Stimulated activated CD8-positive, alpha-beta memory T cell treated with anti-CD3 and anti-CD28 coated beads, Interleukin-15, amount 100 ng/mL, for 1 hour (primary cell): ENCODE results near the gene SERPIND1.
"Not testable (repeated sequence)": the region's sequence is repeated elsewhere in the genome, so short reads cannot be mapped to it uniquely, and the experiment has no call there.

Experiments
- DNase-seq: peaks from one replicate; pipeline ENCODE4 v3.0.0-alpha.2; 2020; ENCODE audit warnings: low read depth

Gene SERPIND1, protein sequence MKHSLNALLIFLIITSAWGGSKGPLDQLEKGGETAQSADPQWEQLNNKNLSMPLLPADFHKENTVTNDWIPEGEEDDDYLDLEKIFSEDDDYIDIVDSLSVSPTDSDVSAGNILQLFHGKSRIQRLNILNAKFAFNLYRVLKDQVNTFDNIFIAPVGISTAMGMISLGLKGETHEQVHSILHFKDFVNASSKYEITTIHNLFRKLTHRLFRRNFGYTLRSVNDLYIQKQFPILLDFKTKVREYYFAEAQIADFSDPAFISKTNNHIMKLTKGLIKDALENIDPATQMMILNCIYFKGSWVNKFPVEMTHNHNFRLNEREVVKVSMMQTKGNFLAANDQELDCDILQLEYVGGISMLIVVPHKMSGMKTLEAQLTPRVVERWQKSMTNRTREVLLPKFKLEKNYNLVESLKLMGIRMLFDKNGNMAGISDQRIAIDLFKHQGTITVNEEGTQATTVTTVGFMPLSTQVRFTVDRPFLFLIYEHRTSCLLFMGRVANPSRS

DNA sequence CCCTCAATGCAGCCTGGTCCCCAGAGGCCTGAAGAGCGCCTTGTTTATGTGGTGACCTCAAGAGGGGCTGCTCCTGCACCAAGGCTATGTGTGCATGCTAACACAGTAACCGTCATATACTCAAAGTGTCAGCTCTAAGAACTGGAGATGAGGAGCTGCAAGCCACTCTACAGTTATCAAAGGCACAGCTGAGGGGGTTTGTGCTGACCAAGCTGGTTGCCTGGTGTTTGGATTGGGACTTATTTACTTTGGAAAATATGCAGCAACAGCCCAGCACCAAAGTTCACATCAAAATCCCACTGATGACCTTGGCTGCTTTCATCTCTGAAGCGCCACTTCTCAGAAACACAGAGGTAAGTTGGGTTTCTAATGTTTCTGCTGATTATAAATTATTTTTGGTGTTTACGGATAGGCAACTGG lies at the start of gene SERPIND1:
Gene SERPIND1, plus strand, starts transcription at position 321 of the 420 bp plus-strand sequence. CDS start 5,200 bp downstream, outside the sequence.
- DNase-seq, result no peak

DNA sequence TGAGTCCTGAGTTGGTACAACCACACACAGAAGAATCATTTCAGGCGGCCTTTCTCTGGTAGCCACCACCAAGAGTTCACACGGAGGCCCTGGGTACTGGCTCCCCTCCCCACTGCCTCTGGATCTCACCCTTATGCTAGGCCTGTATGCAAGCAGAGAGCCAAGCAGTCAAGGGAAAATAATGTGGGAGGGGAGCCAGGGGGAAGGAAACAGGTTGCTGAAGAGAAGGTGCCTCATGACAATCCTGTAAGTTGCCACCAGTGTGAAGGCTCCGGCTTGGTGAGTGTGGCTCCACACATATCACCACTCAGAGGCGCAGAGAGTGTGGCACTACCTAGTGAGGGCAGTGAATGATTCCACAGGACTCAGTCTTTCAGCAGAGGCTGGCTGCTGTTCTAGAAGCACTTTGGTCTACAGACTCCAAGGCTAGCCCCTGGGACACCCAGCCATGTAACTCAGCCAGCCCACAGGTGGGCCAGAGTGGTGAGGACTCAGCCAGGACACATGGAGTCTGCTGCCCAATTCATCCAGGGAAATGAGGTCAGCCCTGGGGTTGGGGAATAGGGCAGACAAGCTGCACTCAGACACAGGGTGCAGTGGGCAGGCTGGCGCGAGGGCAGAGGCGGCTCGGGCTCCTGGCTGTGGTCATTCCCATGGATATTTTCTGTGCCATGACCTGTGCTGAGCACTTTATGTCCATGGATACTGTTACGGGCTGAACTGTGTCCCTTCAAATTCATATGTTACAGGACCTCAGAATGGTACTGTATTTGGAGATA lies 49.0 kb upstream of the SERPIND1 start:
- DNase-seq, result no peak

DNA sequence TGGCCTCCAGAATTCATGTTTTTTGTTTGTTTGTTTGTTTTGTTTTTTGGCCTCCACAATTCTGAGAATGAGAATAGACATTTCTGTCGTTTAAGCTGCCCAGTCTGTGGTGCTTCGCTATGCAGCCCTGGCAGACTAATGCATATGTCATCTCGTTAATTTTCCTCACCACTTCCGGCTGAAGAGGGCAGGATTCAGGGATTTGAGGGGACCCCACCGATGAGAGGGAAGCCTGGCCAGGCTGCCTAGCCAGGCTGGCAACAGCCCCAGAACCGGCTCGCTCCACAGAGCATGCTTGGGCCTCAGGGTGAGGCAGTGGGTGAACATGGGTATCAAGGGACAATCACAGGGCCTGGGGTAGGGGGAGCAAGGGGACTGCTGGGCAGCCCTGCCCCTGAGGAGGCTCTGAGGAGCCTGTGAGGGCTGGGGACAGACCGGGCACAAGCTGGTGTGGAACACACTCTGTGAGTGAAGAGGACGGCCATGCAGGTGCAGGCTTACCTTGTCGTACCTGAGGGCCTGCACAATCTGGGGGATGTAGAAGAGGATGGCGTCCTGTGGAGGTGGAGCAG lies 47.8 kb upstream of the SERPIND1 start:
- no peak for DNase-seq

DNA sequence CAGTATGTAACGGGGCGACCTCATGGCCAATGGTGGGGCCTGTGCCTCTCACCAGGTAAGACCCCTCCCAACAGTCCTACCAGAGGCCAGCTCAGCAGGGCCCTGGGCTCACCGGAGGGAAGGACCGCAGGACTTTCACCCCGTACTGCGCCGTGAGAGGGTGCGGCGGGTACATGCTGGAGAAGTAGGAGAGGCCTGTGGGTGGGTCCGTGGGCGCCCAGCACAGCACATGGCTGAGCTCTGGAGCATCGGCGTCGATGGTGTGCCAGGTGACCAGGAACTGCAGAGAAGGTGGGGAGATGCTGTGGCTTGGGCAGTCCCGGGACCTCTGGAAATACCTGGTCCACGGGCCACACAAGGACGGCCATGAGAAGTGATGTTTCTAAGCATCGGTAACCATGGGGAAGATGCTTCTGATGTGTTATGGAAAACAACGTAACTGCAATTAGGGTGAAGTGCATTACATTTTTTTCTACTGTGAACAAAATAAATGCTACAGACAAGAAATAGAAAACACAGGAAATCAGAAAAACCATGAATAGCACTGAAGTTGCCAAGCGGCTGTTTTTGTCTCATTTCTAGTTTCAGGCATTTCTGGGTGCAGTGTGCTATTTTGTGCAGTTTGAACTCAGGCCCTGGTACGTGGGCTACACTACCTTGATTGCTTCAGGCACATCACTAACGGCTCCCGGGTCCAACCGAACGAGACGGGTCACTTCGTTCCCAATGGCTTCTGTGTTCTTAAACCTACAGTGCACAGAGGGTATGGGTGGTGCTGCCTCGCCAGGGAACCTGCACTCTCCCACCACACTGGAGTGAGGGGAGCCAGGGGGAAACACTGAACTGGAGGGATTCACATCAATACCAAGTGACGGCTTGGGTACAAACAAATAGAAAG lies 46.5 kb upstream of the SERPIND1 start:
- no peak for DNase-seq

DNA sequence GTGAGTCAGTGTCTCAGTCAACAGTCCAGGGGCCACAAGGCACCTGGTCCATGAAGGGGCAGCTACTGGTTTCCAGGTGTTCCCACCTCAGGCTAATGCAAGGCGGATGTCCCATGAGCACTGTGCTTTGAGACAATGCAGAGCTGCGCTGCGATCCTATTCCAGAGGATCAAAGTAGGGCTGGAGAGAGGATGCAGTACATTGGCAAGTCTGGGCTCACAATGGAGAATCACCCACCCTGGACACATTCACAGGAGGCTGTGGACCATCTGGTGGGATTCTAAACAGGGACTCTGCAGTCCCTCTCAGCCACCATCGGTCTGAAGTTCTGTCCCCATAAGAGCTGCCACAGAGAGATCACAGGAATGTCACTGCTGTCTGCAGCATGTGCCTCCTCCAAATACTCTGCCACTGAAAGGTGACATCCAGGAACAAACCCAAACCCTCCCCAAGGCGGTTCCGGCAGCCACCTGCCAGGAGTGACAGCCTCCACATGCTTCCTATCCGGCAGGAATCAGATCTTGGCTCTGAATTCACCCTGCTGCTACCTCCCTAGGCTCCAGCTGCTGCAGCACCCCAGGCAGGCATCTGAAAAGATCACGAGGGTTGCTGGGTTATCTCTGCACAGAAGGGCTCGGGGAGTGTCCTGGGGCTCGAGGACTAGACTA lies 45.3 kb upstream of the SERPIND1 start:
- DNase-seq, result no peak

DNA sequence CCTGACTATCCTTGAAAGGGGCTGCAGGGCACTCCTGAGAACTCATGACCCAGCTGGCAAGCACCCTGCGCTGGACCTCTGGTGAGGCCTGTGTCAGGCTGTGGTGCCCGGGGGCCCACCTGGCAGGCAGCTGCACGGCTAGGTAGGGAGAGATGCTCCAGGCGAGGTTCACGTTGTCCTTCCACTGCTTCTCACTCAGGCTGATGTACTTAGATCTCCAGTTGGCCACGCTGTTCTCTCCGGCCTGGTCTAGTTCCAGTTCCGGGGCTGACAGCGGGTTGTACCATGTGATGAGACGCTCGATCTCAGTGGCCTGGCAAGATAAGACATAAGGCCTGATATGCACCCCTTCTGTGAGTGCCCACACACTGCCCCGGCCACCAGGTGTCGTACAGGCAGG lies 44.7 kb upstream of the SERPIND1 start:
- DNase-seq, result no peak

DNA sequence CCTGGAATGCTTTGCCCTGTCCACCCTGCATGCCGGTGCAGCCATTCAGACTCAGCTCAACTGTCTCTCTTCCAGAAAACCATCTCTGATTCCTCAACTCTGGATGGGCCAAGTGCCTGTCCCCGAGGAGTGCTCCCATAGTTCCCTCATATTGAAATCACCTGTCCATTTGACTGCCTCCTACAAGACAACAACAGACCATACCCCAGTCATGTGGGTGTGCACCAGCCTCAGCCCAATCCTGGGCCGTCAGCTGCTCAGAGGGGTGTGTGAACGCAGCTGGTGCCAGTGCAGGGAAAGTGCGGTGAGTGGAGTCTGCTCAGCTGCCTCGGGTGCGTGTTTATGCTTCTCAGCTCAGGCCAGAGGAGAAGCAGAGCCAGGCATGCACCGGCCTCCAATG lies 41.5 kb upstream of the SERPIND1 start:
- not testable (repeated sequence) for DNase-seq

DNA sequence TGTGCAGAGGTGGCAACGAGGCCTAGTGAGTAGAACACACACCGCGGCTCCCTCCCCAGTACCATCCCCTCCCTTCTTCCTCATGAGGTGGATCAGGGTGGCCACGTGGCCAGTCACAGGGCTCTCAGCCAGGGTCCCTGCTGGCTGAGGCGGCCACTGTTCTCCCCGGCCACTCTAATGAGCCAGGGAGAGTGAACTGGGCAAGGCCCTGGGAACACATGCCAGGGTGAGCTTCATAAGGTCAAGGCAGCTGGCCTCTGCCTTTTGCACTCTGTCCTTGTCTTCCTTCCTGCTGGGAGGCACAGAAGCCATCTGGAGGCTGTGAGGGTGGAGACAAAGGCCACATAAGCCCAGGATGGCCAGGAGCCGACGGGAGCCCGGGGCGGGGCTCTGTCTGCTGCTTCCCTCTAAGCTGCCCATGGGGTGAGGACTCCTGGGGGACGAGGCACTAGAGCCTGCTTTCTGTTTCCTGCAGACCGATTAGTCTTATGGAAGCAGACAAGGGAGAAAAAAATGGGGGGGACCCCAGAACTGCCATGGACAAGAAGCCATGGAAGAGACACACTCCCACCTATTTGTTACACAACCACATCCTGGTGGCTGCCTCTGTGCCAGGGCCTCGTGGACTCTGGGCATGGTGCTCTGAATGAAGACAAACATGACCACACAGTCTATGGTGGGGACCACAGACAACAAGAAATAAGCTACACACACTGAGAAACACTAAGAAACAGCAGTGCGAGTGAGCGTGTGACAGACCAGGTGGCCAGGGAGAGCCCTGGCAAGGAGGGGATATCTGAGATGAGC lies 38.4 kb upstream of the SERPIND1 start:
- not testable (repeated sequence) for DNase-seq

DNA sequence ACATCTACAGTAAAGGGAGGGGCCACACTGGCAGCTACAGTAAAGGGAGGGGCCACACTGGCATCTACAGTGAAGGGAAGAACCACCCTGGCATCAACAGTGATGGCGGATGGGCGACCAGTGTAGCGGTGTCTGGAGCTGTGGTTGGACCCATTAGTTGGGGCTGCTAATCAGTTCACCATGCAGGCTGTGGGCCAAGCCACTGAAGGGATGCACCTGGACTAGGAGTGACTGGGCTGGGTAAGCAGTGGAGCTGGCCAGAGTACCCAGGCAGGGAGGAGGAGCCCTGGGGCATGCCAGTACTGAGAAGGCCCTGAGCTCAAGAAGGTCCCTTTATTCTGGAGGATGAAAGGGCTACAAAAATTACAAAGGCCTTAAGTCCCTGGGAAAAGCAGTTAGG lies 37.0 kb upstream of the SERPIND1 start:
- DNase-seq, result not testable (repeated sequence)

DNA sequence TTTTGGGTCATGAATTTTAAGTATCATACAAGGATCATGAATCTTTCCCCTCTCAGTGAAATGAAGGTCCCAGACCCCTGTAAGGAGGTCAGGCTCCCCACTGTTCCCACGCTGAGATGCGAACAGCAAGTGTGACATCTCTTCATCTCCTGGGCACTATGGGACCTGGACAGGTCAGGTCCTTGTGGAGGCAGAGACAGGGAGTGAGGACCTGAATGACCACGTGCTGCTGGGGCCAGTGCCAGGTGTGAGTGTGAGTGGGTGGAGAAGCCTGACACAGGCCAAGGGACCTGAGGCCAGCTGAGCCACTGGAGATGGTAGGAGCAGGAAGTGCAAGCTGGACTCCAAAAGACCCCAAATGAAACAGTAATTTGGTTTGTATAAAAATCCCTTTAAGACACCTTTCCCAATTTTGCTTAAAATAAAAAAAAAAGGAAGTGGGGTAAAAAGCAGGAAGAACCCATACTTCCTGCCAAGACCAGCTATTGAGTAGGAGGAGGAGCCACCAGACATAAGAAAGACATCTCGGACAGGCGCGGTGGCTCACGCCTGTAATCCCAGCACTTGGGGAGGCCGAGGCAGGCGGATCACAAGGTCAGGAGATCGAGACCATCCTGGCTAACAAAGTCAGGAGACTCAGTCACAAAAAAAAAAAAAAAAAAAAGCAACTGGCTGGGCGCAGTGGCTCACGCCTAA lies 35.4 kb upstream of the SERPIND1 start:
- DNase-seq, result no peak

DNA sequence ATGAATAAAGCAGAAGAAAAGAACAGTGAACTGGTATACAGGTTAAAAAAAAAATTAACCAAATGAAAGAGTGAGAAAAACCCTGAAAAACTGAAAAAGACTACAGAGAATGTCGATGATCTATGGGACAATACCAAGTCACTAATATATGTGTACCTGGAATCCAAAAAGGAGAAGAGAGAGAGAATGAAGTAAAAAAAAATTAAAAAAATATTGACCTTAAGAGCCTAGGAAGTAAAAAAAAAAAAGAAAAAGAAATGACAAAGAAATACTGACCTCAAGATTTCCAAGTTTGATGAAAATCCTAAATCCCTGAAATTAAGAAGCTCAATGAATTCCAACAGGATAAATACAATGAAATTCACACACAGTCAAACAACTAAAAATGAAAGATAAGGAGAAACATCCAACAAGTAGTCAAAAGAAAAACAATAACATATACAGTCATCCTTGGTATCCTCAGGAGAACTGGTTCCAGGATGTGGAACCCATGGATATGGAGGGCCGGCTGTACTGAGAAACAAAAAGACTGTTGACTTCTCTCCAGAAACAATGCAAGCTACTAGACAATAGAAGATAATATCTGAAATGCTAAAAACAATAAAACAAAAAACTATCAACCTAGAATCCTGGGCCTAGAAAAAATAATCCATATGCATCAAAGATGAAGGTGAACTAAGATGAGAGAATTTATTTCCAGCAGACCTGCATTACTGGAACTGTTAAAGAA lies 33.5 kb upstream of the SERPIND1 start:
- no peak for DNase-seq

DNA sequence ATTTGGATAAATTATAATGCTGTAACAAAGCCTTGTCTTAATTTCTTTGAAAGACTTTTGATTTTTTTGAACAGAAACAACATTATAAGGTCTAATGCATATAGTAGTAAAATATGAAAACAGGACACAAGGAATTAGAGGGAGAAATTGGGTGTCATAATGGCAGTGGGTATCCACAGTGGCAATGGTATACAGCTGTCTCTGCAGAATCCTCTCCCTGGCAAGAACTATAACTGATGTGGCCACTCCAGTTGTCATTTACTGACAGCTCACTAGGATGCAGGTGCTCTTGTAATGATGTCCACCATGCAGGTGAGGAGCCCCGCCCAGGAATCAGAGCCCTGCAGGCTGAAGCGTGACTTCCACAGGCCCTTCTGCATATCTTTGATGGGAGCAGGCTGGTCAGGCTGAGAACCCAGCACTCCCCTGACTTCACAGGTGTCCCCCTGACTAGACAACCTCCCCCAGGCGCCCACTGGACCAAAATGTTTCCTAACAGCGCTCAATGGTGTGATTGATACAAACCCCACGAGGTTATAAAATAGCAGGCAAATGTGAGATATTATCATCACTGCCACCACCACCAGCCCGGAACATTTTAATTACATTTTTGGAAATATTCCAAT lies 32.8 kb upstream of the SERPIND1 start:
- no peak for DNase-seq

DNA sequence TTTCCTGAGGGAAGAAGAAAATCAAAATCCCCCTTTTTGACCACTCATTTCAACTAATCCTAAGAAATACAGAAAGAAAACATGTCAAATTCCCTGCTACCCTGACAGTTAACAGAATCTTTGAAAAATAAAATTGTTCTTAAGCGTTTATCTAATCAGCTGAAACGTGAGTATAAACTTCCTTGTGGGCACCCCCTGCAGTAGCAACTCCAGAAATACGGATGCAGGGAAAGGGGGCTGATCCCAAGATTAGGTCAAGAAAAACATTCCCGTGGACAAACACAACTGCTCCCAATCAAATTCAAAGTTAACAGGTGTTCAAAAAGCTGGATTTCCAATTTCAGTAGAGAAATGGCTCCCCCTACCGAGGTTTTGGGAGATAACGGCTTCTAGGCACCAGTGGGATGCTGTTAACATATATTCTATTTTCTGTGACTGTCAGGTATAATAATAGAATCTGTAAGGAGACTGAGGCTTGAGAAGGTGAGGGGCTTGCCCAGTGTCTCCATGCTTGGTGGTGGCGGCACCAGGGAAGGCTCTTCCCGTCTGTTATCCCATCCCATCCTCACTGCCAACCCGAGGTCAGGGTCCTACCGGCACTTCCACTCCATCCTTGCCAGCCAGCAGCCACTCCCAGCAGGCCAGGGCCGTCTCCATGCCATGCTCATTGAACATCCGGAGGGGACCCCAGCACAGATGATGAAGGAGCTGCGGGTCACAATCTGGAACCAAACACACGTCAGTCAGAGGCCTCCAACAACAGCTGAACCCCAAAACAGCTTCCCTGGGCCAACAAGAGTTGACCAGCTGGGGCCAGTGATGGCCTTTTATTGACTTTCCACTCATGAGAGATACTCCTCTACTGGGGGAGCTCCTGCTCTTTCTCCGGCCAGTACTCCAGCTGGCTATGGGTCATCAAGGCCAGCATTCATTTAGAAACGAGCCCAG lies 32.0 kb upstream of the SERPIND1 start:
- peak; percentile 3 for DNase-seq

DNA sequence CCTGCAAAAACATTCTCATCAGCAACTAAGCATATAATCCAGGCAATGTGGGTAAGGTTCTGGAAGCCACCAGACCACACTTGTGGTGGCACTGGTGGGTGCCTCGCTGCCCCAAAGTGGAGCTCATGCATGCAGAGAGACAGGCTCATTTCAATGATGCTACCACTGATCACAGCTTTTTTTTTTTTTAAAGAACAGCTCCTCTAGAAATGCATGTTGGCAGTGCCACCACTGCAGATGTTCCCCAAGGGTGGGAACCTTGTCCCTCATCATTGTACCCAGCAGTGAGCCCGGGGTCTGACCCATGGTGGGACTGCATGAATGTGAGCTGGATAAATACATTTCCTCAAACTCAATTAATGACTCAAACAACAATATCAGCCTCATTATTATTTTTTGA lies 31.1 kb upstream of the SERPIND1 start:
- no peak for DNase-seq

DNA sequence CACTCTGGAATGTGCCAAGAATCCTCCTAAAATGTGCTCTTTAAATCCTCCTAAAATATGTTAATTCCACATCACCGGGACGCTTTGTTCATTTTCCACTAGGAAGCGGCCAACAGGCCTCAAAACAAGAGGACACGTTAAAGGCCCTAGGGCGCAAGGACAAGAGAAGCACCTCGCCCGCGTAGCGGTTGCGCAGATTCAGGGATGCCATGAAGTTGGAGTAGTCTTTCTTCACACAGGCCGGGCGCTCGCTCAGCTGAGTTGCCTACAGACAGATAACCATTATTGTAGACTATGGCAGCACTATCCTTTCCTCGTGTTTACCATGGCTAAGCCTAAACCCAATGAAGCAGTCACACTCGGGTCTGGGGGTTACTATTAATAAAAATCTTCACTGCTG lies 29.5 kb upstream of the SERPIND1 start:
- DNase-seq, result no peak

DNA sequence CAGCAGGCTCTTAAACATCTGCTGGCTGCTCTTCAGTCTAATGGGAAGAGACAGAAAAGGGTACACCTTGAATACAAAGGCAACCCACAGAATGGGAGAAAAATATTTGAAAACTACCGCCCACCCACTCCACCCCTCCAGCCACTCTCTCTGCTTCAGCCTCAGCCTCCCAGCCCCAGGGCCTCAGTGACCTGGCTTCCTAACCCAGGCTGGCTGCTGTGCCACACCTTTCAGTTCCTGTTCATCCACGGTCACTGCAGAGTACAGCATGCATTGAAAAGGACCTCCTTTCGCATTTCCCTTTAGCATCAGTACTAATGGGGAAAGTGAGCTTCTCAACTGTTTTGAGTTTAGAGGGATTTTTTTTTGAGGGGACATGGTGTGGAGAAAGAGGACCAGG lies 28.8 kb upstream of the SERPIND1 start:
- no peak for DNase-seq

DNA sequence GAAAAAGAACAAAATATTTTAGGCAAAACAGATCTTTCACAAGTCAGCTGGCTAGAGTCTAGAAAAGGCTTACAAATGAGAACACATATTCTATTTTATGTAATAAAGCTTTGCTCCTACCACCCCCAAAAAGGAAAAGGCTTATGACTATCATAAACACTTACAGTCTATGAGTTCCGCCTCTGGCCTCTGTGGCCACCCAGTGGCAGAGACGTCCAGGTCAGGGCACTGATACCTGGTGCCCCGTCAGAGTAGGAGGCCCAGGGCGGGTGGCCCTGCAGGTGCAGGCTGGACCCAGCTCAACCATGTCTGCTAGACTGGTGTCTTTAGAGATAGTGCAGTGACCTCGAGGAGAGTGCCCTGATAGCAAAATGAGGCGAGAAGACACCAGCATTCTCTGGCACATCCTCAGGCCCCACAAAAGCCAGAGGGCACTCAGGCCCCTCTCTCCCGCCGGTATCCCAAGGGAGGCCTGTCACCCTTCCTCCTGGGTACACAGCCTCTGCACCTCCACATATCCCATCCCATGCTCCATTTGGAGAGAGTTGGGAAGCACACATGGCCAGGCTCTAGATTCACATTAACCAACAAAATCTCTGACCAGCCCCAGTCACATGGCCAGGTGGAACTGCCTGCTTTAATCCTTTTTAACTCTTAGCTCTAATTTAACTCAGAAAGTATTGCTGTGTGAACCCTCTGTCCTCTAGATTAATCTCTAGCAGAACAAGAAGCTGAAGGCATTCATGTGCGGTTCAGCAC lies 27.3 kb upstream of the SERPIND1 start:
- no peak for DNase-seq
